ENCODE measurements around the gene F10. TPM values are rescaled to one million over a fixed set of nuclear protein-coding genes. Genes with fewer than 3 reads are reported as not detected.
A peak's percentile ranks its signal among the peaks of the same experiment; 100 is the strongest.

Gene F10
- total and polyA plus RNA-seq, 2 of the 13 experiments (the other 11 are each of a cell fraction or from before 2014, with no cell fraction given): 58.4 to 237 TPM

GRCh38 chr13:113096052-113096744 lies 26.4 kb upstream of the F10 start:
- DNase-seq (ENCODE audit: low spot score) (no peak), ATAC-seq (peak; percentile 5), FAIRE-seq (no peak)
- in situ Hi-C loops (cut with HindIII; ENCODE audit: extremely low pct_ligation_motif_present, low pct_unique_long_range_greater_than_20kb) (no loop called here), intact Hi-C loops (cut with micrococcal nuclease; ENCODE audit: unreplicated experiment) (no loop called here)
- H3K27ac ChIP-seq (ENCODE audit: extremely low read length, insufficient read depth, low read length): no peak overlapping the region
- H2AFZ ChIP-seq (ENCODE audit: low read length): no peak overlapping the region
- H3K4me1 ChIP-seq (ENCODE audit: insufficient read depth, low read length): no peaks in the 10 kb centered on the region
- no peaks in the 10 kb centered on the region for H4K20me1 ChIP-seq (ENCODE audit: insufficient read depth, low read length)
- no TSS peak for BruUV-seq (replicated peaks)
- H3K27me3 ChIP-seq (ENCODE audit: control insufficient read depth in 1 of 2, insufficient read depth in 2 of 2, low read length in 2 of 2): no peaks in the 10 kb centered on the region
- POLR2A ChIA-PET: interaction anchor here (1.5 kb wide), 1 partner anchor 9 kb away, joined by 4 read pairs; the partner anchor contains the start of gene F7
- H3K9ac ChIP-seq (ENCODE audit: insufficient read depth, low read depth, low read length): no peak overlapping the region
- H3K4me3 ChIP-seq (replicated peaks in 1 of 3; ENCODE audit: insufficient read depth in 1 of 3, low read depth in 2 of 3, low read length in 3 of 3): no peak overlapping the region
- H3K36me3 ChIP-seq (replicated peaks in 1 of 2; ENCODE audit: control insufficient read depth in 1 of 2, insufficient read depth in 2 of 2, low read length in 2 of 2): no peaks in the 10 kb centered on the region
- 95% methylated on average over 42 of the region's 61 CpGs for WGBS (ENCODE audit: low lambda C conversion rate)
- H3K4me2 ChIP-seq (ENCODE audit: low read depth, low read length): no peak overlapping the region
- no peak for TF ChIP-seq SNRNP70 (IDR thresholded peaks at IDR 0.05; ENCODE audit: low read depth, low read length)
- TF ChIP-seq ZNF232 (CRISPR knock-in tag; IDR thresholded peaks at IDR 0.05; ENCODE audit: borderline replicate concordance): no peak
- TF ChIP-seq HMGXB4 (CRISPR knock-in tag; IDR thresholded peaks at IDR 0.05; ENCODE audit: borderline replicate concordance in 1 of 2, low read depth in 1 of 2): no peak
- TF ChIP-seq AGO2 (optimal IDR thresholded peaks at IDR 0.05; ENCODE audit: low read depth, low read length): peak; percentile 87
- CTCF ChIA-PET (ENCODE audit: low intra/inter-chr PET ratio, low total read pairs): no interaction called here
- no peaks in the 10 kb centered on the region for H3K9me3 ChIP-seq (ENCODE audit: low read length)
- no peaks in the 10 kb centered on the region for H3K79me2 ChIP-seq (ENCODE audit: insufficient read depth, low read length)

GRCh38 chr13:113096745-113097305 lies 25.8 kb upstream of the F10 start:
- Histone ChIP-seq H3K27me3 (ENCODE audit: control insufficient read depth in 1 of 2, insufficient read depth in 2 of 2, low read length in 2 of 2) (no peaks in the 10 kb centered on the region), H2AFZ (ENCODE audit: low read length) (no peak overlapping the region), H3K4me1 (ENCODE audit: insufficient read depth, low read length) (no peaks in the 10 kb centered on the region), H3K9me3 (ENCODE audit: low read length) (no peaks in the 10 kb centered on the region), H3K36me3 (replicated peaks in 1 of 2; ENCODE audit: control insufficient read depth in 1 of 2, insufficient read depth in 2 of 2, low read length in 2 of 2) (no peaks in the 10 kb centered on the region), H3K4me2 (ENCODE audit: low read depth, low read length) (no peak overlapping the region), H4K20me1 (ENCODE audit: insufficient read depth, low read length) (no peaks in the 10 kb centered on the region), H3K27ac (ENCODE audit: extremely low read length, insufficient read depth, low read length) (no peak overlapping the region), H3K4me3 (replicated peaks in 1 of 3; ENCODE audit: insufficient read depth in 1 of 3, low read depth in 2 of 3, low read length in 3 of 3) (no peak overlapping the region), H3K79me2 (ENCODE audit: insufficient read depth, low read length) (no peaks in the 10 kb centered on the region), H3K9ac (ENCODE audit: insufficient read depth, low read depth, low read length) (no peak overlapping the region)
- ChIA-PET CTCF (ENCODE audit: low intra/inter-chr PET ratio, low total read pairs) (no interaction called here), POLR2A (interaction anchor here (1.5 kb wide), 1 partner anchor 8 kb away, joined by 4 read pairs; the partner anchor contains the start of gene F7)
- FAIRE-seq: no peak
- intact Hi-C loops (cut with micrococcal nuclease; ENCODE audit: unreplicated experiment) (no loop called here), in situ Hi-C loops (cut with HindIII; ENCODE audit: extremely low pct_ligation_motif_present, low pct_unique_long_range_greater_than_20kb) (no loop called here)
- DNase-seq (ENCODE audit: low spot score): no peak
- no TSS peak for BruUV-seq (replicated peaks)
- no peak for TF ChIP-seq POLR2A (IDR thresholded peaks at IDR 0.05; ENCODE audit: insufficient read depth in 1 of 2, low read depth in 2 of 2, low read length in 2 of 2)
- TF ChIP-seq ZNF800 (CRISPR knock-in tag; IDR thresholded peaks at IDR 0.05): no peak
- no peak for TF ChIP-seq ZNF572 (CRISPR knock-in tag; IDR thresholded peaks at IDR 0.05)
- WGBS (ENCODE audit: low lambda C conversion rate): 99% methylated on average over 27 of the region's 52 CpGs
- no peak for ATAC-seq
